Measurements from ENCODE around the gene LRRN4.
"Not testable (repeated sequence)": the region's sequence is repeated elsewhere in the genome, so short reads cannot be mapped to it uniquely, and the experiment has no call there.

Gene LRRN4

DNA sequence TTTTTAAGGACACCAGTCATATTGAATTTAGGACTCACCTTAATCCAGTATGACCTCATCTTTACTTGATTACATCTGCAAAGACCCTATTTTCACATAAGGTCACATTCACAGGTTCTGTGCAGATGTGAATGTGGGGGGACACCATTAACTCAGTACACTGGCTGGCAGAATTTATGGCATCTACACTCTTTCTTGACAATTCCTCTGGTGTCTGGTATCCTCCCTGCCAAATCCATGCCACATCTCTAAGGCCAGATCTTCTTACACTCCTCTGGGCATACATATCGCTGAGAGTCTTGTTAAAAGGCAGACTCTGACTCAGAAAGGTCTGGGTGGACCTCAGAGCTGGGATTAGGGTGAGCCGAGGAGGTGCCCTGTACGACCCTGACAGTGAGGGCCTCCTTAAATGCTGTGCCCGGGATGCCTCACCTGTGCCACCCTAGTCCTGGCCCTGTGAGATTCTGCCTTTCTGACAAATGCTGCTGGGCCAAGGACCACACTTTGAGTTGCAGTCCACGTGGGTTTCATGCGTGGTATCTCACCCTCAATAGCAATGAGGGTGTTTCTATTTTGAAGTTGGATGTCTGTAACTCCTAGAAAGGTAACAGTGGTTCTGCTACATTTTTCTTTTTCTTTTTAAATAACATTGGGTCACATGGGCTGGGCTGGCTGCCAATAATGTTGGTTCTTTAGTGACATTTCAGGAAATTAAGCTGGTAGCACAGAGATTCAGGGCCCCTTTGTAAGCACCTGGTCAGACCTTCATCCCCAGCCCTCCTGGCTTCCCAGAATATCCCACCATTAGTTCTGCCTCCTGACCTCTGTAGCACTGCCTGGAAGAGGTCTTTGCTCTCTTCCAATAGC is 17.2 kb upstream of the LRRN4 start:
- Mint-ChIP-seq H3K9me3 (no peaks in the 10 kb centered on the region), H3K27me3 (no peaks in the 10 kb centered on the region), H3K4me3 (no peak overlapping the region), H3K27ac (no peak overlapping the region), H3K4me1 (peaks cover 5% of the 10 kb centered on the region)
- ATAC-seq (no peak), DNase-seq (no peak)

DNA sequence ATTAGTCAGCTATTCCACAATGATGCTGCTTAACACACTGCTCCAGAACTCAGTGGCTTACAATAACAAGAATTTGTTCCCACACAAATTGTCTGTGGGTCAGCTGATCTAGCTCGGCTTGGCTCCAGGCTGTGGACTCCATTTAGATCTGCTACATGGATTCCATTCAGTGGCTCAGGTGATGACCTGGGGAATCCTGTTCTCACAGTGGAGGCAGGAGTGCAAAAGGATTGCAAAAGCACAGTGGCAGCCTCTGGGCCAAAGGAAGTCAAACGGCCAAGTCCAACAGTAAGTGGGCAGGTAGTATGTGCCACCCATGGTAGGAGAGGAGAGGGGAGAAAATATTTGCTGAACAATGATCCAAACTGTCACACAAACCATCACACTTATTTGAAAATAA is 15.8 kb upstream of the LRRN4 start:
- Mint-ChIP-seq H3K9me3 (no peaks in the 10 kb centered on the region), H3K27me3 (no peaks in the 10 kb centered on the region), H3K4me3 (no peak overlapping the region), H3K27ac (no peak overlapping the region), H3K4me1 (peaks cover 5% of the 10 kb centered on the region)
- ATAC-seq (no peak), DNase-seq (no peak)

DNA sequence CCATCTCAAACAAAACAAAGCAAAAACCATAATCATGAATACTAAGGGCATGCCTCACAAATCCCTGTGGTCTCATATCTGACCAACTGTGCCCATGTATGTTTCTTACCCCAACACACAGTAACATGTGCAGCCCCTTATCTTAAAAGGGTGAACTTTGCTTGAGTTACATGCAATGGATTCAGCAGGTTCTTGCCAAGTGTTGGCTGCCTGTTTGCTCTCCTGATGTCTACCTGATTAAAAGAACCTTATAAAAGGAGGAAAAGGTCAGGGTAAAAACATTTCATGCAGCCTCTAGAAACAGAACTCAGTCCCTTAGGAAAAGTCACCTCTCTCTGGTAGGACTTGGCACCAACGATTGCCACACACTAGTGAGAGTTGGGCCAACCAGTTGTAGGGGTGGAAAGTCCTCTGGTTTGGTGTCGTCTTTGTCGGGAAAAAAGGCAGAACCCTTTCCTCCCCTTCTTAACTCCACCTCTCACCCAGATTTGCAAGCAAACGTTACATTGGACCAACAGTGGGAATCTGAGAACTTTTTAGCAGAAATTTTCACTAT is 14.0 kb upstream of the LRRN4 start:
- no peak overlapping the region for H3K4me3 Mint-ChIP-seq

DNA sequence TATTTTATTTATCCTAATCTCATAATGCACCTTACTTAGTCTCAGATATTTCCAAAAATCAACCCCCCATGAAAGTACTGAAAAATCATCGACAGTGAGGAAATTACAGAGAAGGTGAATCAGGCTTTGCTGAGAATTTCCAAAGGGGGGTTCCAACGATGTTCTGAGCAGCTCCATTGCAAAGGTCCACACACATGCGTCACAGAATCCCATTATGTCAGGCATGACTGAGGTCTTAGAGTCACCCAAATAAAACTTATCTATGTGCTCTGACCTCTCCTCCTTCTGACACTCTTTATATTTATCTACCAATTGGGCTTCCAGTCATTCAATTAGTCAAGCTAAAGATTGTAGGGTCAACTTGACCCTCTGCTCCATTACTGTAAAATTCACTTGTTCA is 12.7 kb upstream of the LRRN4 start:
- H3K27ac Mint-ChIP-seq, result no peak overlapping the region
- ATAC-seq (no peak), DNase-seq (no peak)
- H3K9me3 Mint-ChIP-seq, result no peaks in the 10 kb centered on the region
- H3K4me1 Mint-ChIP-seq, result no peaks in the 10 kb centered on the region
- H3K4me3 Mint-ChIP-seq, result no peak overlapping the region
- H3K27me3 Mint-ChIP-seq, result no peaks in the 10 kb centered on the region

More for the DNA sequence above, 14.0 kb upstream of the LRRN4 start:
- no peaks in the 10 kb centered on the region for H3K9me3 Mint-ChIP-seq
- H3K4me1 Mint-ChIP-seq, result no peaks in the 10 kb centered on the region
- no peak for ATAC-seq
- no peak overlapping the region for H3K27ac Mint-ChIP-seq
- DNase-seq, result no peak
- H3K27me3 Mint-ChIP-seq, result no peaks in the 10 kb centered on the region

DNA sequence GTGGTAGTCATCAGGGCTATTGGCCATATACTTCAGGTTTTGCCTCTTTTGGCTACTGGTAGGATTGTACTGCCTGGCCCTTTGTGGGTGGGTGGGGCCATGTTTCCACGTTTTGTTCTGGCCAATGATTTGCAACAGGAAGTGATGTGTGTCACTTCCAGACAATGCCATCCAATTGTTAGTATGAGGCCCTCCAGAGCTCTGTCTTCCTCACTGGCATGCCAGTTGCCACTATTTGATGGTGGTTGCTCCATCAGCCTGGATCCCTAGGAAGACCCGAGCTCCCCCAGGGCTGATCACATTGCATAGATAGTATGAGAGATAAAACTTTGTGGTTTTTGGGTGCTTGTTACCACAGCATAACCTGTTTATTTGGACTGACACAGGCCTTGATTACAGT is 7.7 kb upstream of the LRRN4 start:
- ATAC-seq (no peak), DNase-seq (no peak)
- Mint-ChIP-seq H3K4me3 (no peak overlapping the region), H3K9me3 (no peaks in the 10 kb centered on the region), H3K4me1 (no peaks in the 10 kb centered on the region), H3K27me3 (peaks cover 16% of the 10 kb centered on the region), H3K27ac (no peak overlapping the region)

DNA sequence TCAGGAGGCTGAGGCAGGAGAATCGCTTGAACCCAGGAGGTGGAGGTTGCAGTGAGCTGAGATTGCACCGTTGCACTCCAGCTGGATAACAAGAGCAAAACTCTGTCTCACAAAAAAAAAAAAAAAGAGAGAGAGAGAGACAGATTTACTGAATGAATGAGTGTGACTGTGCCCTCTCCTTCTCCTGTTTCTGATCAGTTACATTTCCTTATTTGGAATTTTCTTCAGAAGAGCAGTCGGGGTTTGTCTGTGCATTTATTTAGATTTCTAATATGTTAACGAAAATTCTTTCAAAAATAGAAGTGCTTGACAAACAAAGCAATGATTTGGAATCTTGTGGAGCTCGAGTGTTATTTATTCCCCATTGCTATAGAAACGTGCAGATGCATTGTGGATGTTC is 6.4 kb upstream of the LRRN4 start:
- no peak for ATAC-seq
- Mint-ChIP-seq H3K9me3 (no peaks in the 10 kb centered on the region), H3K27ac (no peak overlapping the region), H3K27me3 (peaks cover 22% of the 10 kb centered on the region), H3K4me3 (no peak overlapping the region), H3K4me1 (no peaks in the 10 kb centered on the region)
- DNase-seq, result no peak

DNA sequence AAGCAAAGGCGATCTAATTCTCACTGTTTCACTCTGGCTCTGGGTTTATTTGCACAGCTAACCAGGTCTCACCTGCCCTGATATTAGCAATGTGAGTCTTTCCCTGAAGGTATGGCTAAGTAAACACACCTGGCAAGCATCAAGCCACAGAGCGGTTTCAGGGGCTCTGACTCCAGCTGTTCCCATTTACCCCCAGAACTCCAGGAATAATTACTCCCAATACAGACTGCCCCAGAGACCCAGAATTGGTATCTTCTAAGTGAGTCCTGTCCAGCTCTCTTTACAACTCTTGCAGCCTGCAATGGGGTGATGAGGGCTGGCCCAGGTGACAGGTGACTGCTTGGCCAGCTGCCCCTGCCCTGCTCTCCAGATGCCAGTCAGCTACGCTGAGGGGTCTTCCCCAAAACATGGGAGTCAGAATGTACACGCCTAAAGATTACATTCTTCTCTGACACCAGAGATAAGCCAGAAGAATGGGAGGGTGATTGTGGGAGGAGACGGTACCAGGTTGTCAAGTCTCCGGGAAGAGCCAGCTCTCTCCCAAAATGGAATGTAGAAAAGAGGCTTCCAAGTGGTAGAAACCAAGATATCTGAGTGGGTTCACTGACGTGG is 4.9 kb upstream of the LRRN4 start:
- no peak overlapping the region for H3K4me3 Mint-ChIP-seq
- no peak overlapping the region for H3K27ac Mint-ChIP-seq
- DNase-seq (no peak), ATAC-seq (no peak)
- H3K27me3 Mint-ChIP-seq, result peaks cover 36% of the 10 kb centered on the region
- H3K4me1 Mint-ChIP-seq, result no peaks in the 10 kb centered on the region
- H3K9me3 Mint-ChIP-seq, result no peaks in the 10 kb centered on the region

DNA sequence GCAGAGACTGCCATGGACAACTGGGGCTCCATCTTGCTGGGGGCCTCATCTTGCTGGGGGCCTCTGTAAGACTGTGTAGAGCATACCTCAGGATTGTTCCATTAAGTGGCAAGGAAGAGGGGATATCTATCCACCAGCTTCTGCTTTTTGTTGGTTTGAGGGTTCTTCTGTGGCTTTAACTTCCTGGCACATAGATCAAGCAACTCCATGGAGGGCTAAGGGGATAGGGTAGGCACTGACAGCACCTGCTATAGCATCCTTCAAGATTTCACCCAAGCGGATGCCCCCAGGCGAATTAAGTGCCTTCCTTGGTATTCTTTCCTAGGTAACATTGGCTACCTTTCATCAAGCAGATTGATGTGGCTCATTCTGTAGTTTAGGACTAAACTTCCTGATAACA is 3.8 kb upstream of the LRRN4 start:
- Mint-ChIP-seq H3K27ac (no peak overlapping the region), H3K4me1 (peaks cover 6% of the 10 kb centered on the region), H3K4me3 (no peak overlapping the region), H3K27me3 (peaks cover 47% of the 10 kb centered on the region), H3K9me3 (no peaks in the 10 kb centered on the region)
- DNase-seq (no peak), ATAC-seq (no peak)

DNA sequence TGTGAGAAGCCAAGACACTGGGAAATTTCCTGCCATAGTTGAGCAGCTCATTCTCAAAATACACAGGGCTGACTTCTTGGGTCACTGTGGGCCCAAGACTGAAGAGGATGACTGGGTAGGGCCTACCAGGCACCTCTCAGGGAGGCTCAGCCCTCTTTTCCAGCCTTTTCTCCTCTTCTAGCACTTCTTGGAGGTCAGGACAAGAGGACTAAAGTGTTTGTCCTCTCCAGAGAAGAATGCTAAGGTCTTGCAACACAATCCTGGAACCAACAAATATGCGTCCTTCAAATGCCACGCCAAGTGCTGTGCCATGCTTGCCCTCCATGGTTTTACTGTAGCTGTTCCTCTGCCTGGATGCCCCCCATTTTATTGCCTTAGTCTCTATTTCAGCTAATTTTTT is 3.3 kb upstream of the LRRN4 start:
- Mint-ChIP-seq H3K27me3 (peaks cover 53% of the 10 kb centered on the region), H3K9me3 (no peaks in the 10 kb centered on the region), H3K4me3 (no peak overlapping the region), H3K27ac (no peak overlapping the region), H3K4me1 (peaks cover 7% of the 10 kb centered on the region)
- ATAC-seq, result no peak
- no peak for DNase-seq

DNA sequence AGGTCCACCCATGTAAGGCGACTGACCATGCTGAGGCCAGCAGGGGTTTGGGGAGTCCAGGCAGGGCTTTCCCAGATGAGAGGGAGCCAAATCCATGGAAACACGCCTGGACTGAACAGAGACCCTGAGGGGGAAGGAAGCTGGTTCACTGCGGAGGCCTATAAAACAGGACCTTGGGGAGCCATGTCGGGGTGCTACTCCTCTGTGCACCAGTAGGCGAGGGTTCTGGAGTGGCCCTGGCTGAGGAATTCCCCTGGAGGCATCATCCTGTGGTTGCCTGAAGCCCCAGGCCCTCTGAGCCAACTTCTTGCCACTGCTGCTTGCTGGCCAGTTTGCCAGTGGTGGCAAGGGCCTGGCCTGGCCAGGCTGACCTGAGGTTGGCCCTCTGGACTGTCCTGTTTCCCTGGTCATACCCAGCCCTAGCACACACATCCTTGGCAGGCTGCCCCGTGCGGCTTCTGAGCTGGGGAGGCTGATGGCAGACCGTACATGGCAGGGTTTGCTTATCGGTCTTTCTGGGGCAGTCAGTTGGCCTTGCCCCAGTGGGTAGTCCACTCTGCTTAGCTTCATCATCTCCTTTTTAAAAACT is 2.2 kb upstream of the LRRN4 start:
- DNase-seq, result no peak
- H3K27me3 Mint-ChIP-seq, result peaks cover 62% of the 10 kb centered on the region
- no peaks in the 10 kb centered on the region for H3K9me3 Mint-ChIP-seq
- ATAC-seq, result peak; percentile 8
- peaks cover 12% of the 10 kb centered on the region for H3K4me1 Mint-ChIP-seq
- H3K4me3 Mint-ChIP-seq, result no peak overlapping the region
- no peak overlapping the region for H3K27ac Mint-ChIP-seq

DNA sequence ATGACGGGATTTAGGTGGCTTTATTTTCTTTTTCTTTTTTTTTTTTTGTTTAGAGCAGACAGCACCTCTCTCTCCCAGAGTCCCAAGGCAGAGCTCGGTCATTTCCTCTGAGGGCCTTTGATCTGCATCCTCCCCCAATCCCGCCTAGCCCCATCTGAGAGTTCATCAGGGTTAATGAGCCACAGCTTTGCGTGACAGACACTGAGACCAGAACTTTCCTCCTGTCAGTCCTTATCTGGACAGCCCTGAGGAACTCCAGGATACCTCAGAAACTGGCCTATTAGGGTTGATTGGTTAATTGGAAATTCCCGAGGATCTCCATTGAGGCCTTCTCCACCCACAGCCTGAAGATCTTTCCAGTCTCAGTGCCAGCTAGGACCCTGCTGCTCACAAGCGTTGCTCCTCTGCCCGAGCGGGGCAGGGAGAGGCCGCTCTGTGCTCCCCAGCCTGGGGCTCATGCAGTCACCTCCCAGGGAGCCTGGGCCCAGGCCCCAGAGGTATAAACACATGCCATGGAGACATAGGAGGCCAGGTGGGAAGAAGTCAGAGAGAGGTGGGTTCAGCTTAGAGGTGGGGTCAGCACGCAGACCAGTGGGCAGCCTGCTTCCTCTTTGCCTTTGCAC is 1.4 kb upstream of the LRRN4 start:
- DNase-seq, result no peak
- ATAC-seq, result no peak
- Mint-ChIP-seq H3K4me1 (peaks cover 12% of the 10 kb centered on the region), H3K27ac (no peak overlapping the region), H3K4me3 (no peak overlapping the region), H3K27me3 (peaks cover 70% of the 10 kb centered on the region), H3K9me3 (no peaks in the 10 kb centered on the region)

DNA sequence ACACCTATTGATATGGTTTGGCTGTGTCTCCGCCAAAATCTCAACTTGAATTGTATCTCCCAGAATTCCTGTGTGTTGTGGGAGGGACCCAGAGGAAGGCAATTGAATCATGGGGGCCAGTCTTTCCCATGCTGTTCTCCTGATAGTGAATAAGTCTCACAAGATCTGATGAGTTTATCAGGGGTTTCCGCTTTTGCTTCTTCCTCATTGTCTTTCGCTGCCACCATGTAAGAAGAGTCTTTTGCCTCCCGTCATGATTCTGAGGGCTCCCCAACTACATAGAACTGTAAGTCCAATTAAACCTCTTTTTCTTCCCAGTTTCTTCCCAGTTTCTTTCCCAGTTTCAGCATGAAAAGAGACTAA is 810 bp upstream of the LRRN4 start:
- H3K9me3 Mint-ChIP-seq, DNase-seq, ATAC-seq, H3K4me3 Mint-ChIP-seq, H3K27ac Mint-ChIP-seq: not testable (repeated sequence)
- Mint-ChIP-seq H3K4me1 (peaks cover 12% of the 10 kb centered on the region), H3K27me3 (peaks cover 76% of the 10 kb centered on the region)

DNA sequence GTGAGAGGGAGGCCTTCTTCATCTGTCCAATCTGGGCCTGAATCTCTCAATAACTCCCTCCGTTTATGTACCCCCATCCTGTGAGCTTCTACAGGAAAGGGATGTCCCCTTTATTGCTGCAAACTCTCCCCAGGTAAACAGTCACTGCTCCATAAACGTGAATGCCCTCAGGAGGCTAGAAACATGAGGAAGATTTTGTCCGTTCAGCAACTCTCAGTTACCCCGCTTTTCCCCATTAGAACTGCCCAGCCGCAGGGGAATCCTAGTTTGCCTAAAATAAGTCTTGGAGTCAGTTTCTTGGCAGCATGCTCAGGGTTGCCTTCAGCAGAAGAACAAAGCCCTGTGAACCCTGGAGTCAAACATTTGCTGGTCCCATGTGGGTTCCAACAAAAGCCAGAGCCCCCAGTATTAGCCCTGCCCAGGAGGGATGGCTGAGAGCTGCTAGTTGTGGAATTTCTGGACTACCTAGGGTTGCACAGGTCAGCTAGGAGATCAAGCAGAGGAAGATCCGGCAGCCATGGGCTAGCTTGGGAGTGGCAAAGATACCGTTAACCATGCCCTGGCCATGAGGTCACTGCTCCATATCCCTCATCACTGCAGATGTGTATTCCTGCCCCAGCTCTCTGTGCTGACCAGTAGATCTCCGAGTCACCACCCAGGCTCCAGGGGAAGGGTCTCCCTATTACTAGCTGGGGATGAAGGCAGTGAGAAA is 640 bp downstream of the LRRN4 start:
- peak overlapping the region; percentile 10 to 32 for H3K4me3 Mint-ChIP-seq
- ATAC-seq, result no peak

DNA sequence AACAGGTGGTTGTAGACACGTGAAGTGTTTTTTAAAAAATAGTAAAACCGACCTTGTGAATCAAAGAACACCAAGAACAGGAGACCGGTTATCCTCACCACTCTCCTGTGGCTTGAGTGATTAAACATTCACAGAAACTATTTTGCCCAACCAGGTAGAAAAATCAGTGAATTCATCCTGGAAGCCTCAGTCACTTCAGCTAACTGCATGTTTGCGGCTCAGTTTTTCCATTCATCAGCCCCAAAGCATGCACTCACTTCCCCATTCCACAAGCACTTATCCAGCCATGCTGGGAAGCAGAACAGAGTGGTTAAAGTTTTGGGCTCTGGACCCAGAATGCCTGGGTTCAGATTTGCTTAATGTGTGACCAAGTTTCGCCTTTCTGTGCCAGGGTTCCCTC is 2.4 kb downstream of the LRRN4 start:
- DNase-seq (no peak), ATAC-seq (no peak)
- peak overlapping the region in 1 of 2 donors; percentile 81 for H3K4me3 Mint-ChIP-seq
- peaks cover 12% of the 10 kb centered on the region for H3K4me1 Mint-ChIP-seq
- no peaks in the 10 kb centered on the region for H3K9me3 Mint-ChIP-seq
- peaks cover 60% of the 10 kb centered on the region for H3K27me3 Mint-ChIP-seq
- H3K27ac Mint-ChIP-seq, result no peak overlapping the region

More for the DNA sequence above, 640 bp downstream of the LRRN4 start:
- H3K27me3 Mint-ChIP-seq, result peaks cover 68% of the 10 kb centered on the region
- H3K9me3 Mint-ChIP-seq, result no peaks in the 10 kb centered on the region
- no peak overlapping the region for H3K27ac Mint-ChIP-seq
- H3K4me1 Mint-ChIP-seq, result peaks cover 12% of the 10 kb centered on the region
- DNase-seq, result no peak

DNA sequence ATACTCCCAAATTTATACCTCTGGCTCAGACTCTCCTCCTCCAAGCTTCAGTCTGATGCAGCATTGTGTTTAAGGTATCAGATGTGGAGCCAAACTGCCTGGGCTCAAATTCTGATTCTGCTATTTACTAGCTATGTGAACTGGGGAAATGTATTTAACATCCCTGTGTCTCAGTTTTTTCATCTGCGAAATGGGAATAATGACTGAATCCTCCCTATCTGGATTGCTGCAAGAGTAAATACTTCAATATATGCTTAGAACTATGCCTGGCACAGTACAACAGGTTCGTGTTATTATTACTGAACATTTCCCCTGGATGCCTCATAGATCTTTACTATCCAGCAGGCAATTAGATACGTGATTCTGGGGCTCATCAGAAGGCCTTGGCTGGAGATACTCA is 5.5 kb downstream of the LRRN4 start:
- Mint-ChIP-seq H3K27me3 (peaks cover 36% of the 10 kb centered on the region), H3K4me3 (no peak overlapping the region), H3K27ac (no peak overlapping the region), H3K9me3 (no peaks in the 10 kb centered on the region), H3K4me1 (peaks cover 12% of the 10 kb centered on the region)
- DNase-seq (no peak), ATAC-seq (no peak)
